ENCODE measurements around the gene BMP7. TPM values are rescaled to one million over a fixed set of nuclear protein-coding genes. Genes with fewer than 3 reads are reported as not detected.

Gene BMP7
- total and polyA plus RNA-seq, 7 donors = 0.03 TPM; not detected in 5

DNA sequence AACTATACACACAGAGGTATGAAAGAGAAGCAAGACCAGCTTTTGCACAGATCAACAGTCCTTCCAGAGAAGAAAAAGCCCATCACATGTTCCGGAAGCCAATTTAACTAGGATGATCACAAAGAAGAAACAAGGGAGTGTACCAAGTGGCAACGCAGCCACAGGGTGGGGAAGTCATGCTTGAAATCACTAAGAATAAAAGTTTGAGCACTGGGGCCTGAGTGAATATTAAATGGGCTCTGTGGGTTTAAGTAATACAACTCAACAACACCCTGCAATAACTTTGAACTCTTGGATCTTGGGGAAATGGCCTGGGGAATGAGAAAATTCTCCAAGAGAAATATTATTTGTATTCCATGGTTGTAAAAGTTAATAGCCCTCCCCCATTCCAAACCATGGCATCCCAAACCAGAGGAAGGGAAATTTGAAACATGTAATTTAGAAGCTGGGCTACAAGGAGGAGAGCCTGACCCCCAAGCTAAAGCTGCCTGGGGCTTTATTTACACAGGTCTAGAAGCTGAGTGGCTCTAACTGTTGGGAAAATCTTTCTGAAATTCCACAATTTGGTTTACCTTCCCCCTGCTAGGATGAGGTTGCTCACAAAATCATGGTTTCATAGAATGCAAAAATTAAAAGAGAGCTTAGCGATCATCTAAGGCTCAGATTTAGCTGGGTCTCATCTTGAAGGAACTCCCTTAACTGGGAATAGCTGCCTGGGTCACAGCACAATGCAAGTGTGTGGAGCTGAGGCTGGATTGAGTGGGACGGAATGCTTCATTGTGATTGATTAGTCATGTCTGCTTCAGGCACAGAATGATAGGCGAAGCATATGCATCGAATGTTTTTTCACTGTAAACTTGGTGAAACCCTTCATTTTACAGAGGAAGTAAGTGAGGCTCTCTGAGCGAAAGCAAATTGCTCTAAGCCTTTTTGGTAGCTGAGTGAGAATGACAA lies 143.6 kb downstream of the BMP7 start:
- DNase-seq = no peak
- Histone ChIP-seq H3K36me3 (ENCODE audit: insufficient read depth in 1 of 2, low read depth in 1 of 2) (no peaks in the 10 kb centered on the region), H3K4me3 (no peak overlapping the region), H3K4me1 (no peaks in the 10 kb centered on the region), H3K27me3 (ENCODE audit: insufficient read depth in 3 of 3, low read length in 2 of 3) (peaks cover 0 to 4% (median 0%) of the 10 kb centered on the region in 3 donors), H3K9me3 (no peaks in the 10 kb centered on the region), H3K27ac (no peak overlapping the region)
- no peak for ATAC-seq
- intact Hi-C loops (cut with DNase I) = loop anchor here in 1 of 2 donors (10.0 kb wide), 1 partner anchor 62 kb away; no protein-coding TSS in a partner anchor
- whole genome bisulfite sequencing, 3 donors = 62 to 68% (median 63%) methylated on average over 7 of the region's 7 CpGs
- TF ChIP-seq, protein P1, sequence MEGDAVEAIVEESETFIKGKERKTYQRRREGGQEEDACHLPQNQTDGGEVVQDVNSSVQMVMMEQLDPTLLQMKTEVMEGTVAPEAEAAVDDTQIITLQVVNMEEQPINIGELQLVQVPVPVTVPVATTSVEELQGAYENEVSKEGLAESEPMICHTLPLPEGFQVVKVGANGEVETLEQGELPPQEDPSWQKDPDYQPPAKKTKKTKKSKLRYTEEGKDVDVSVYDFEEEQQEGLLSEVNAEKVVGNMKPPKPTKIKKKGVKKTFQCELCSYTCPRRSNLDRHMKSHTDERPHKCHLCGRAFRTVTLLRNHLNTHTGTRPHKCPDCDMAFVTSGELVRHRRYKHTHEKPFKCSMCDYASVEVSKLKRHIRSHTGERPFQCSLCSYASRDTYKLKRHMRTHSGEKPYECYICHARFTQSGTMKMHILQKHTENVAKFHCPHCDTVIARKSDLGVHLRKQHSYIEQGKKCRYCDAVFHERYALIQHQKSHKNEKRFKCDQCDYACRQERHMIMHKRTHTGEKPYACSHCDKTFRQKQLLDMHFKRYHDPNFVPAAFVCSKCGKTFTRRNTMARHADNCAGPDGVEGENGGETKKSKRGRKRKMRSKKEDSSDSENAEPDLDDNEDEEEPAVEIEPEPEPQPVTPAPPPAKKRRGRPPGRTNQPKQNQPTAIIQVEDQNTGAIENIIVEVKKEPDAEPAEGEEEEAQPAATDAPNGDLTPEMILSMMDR (IDR thresholded peaks at IDR 0.05) = no peak

DNA sequence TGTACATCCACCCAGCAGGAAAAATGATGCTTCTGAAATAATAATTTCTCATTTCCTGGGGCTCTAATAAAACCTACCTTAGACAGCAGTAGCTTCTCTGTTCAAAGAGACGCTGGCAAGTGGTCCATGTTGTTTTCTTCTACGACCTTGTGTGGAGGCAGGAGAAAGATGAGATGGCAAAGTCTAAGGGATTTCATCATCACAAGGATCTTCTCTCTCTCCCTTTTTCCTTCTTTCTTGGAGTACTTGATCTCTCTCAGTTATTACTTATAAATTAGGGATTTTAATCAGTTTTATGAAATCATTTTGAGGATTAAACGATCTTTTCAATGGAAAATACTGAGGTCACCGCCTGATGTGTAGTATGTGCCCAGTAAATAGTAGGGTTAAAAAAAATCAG lies 147.5 kb downstream of the BMP7 start:
- intact Hi-C loops (cut with DNase I) = no loop called here
- TF ChIP-seq, protein P1 (IDR thresholded peaks at IDR 0.05) = no peak
- Histone ChIP-seq H3K9me3 (no peaks in the 10 kb centered on the region), H3K27ac (no peak overlapping the region), H3K4me3 (no peak overlapping the region), H3K27me3 (ENCODE audit: insufficient read depth in 3 of 3, low read length in 2 of 3) (peaks cover 0 to 2% (median 0%) of the 10 kb centered on the region in 3 donors), H3K4me1 (no peaks in the 10 kb centered on the region), H3K36me3 (ENCODE audit: insufficient read depth in 1 of 2, low read depth in 1 of 2) (no peaks in the 10 kb centered on the region)
- no peak for ATAC-seq
- WGBS, 3 donors = 78 to 82% (median 78%) methylated on average over 4 of the region's 4 CpGs
- DNase-seq = no peak

Other genes starting within 250 kb of the BMP7 start
- gene SPO11, start 63.2 kb upstream of the BMP7 start, total RNA-seq = not detected
- not detected for gene SPO11, start 63.2 kb upstream of the BMP7 start, polyA plus RNA-seq
- gene RAE1, start 84.6 kb upstream of the BMP7 start, total RNA-seq = 10 to 100 TPM in 3 of 4 donors, 1 to 10 TPM in 1; 9.1 to 17.3 (median 14.4) TPM
- gene RAE1, start 84.6 kb upstream of the BMP7 start, polyA plus RNA-seq = 10 to 100 TPM; 13.9 to 23.6 (median 18.9) TPM
- 100 to 1,000 TPM in 2 of 4 donors, 10 to 100 TPM in 2; 73.2 to 202 (median 93.0) TPM for gene RBM38, start 124.8 kb upstream of the BMP7 start, total RNA-seq
- gene RBM38, start 124.8 kb upstream of the BMP7 start, polyA plus RNA-seq = 100 to 1,000 TPM; 135 to 308 (median 144) TPM